Nephron progenitor cell (in vitro differentiated cells): ENCODE measurements around the gene ZSCAN26.

Experiments
- DNase-seq: peaks from one replicate; pipeline ENCODE4 v3.0.0; 2021
- H3K27ac Mint-ChIP-seq: 2 replicates; pipeline ENCODE4 v1.8.0; 2021; ENCODE audit warnings: mild to moderate bottlenecking, moderate library complexity, mixed read lengths
- H3K27me3 Mint-ChIP-seq: 2 replicates; pipeline ENCODE4 v1.8.0; 2021; ENCODE audit warnings: mild to moderate bottlenecking, low read depth, mixed read lengths; ENCODE audit not compliant: poor library complexity
- H3K36me3 Mint-ChIP-seq: 2 replicates; pipeline ENCODE4 v1.8.0; 2021; ENCODE audit warnings: low read depth, mixed read lengths
- H3K4me1 Mint-ChIP-seq: 2 replicates; pipeline ENCODE4 v1.8.0; 2021; ENCODE audit warnings: mixed read lengths
- H3K4me3 Mint-ChIP-seq: 2 replicates; pipeline ENCODE4 v1.8.0; 2021; ENCODE audit warnings: mild to moderate bottlenecking, moderate library complexity, mixed read lengths
- H3K9me3 Mint-ChIP-seq: 2 replicates; pipeline ENCODE4 v1.8.0; 2021; ENCODE audit warnings: mild to moderate bottlenecking, moderate library complexity, mixed read lengths
- CTCF ChIP-seq: fragments of 200-600 bp; sonication (generic); IDR thresholded peaks from 2 replicates; pipeline ENCODE4 v1.5.0; 2021; ENCODE audit warnings: antibody characterized with exemption

ZSCAN26 gene

GRCh38 chr6:28280595-28281287, 13.8 kb downstream of the ZSCAN26 start:
- Mint-ChIP-seq H3K4me3 (peak overlapping the region; percentile 97), H3K27ac (no peak overlapping the region)
- no peak for DNase-seq

GRCh38 chr6:28281288-28282064, 14.5 kb downstream of the ZSCAN26 start, which contains the start of gene PGBD1:
Gene PGBD1, plus strand, starts transcription at chr6:28281572. Its CDS starts 2,242 bp downstream, at chr6:28283814.
- H3K27me3 Mint-ChIP-seq: no peaks in the 10 kb centered on the region
- TF ChIP-seq CTCF: no peak
- H3K36me3 Mint-ChIP-seq: peaks cover 53% of the 10 kb centered on the region
- peak; percentile 88 for DNase-seq
- peaks cover 23% of the 10 kb centered on the region for H3K4me1 Mint-ChIP-seq
- H3K9me3 Mint-ChIP-seq: no peaks in the 10 kb centered on the region
- no peak within 1 kb of the TSS for H3K27ac Mint-ChIP-seq
- peak within 1 kb of the TSS; percentile 97 for H3K4me3 Mint-ChIP-seq

More at GRCh38 chr6:28280595-28281287, 13.8 kb downstream of the ZSCAN26 start:
- Mint-ChIP-seq H3K4me1 (peaks cover 23% of the 10 kb centered on the region), H3K36me3 (peaks cover 53% of the 10 kb centered on the region), H3K9me3 (no peaks in the 10 kb centered on the region), H3K27me3 (no peaks in the 10 kb centered on the region)
- TF ChIP-seq CTCF: no peak

- TF ChIP-seq CTCF: no peak
- no peak overlapping the region for H3K27ac Mint-ChIP-seq
These were observed 16.0 kb downstream of the ZSCAN26 start for GRCh38 chr6:28282926-28283325.

GRCh38 chr6:28291573-28291972, 24.6 kb downstream of the ZSCAN26 start:
- Mint-ChIP-seq H3K4me3 (no peak overlapping the region), H3K9me3 (peaks cover 36% of the 10 kb centered on the region), H3K4me1 (no peaks in the 10 kb centered on the region), H3K36me3 (peaks cover 82% of the 10 kb centered on the region), H3K27me3 (peaks cover 2% of the 10 kb centered on the region), H3K27ac (no peak overlapping the region)
- DNase-seq: no peak
- TF ChIP-seq CTCF: no peak

More at GRCh38 chr6:28282926-28283325, 16.0 kb downstream of the ZSCAN26 start:
- Mint-ChIP-seq H3K27me3 (no peaks in the 10 kb centered on the region), H3K36me3 (peaks cover 57% of the 10 kb centered on the region), H3K4me1 (peaks cover 23% of the 10 kb centered on the region), H3K9me3 (peaks cover 2% of the 10 kb centered on the region), H3K4me3 (peak overlapping the region; percentile 97)
- no peak for DNase-seq

GRCh38 chr6:28295326-28295725, 28.4 kb downstream of the ZSCAN26 start:
- TF ChIP-seq CTCF: no peak
- Mint-ChIP-seq H3K4me1 (no peaks in the 10 kb centered on the region), H3K27me3 (peaks cover 5% of the 10 kb centered on the region), H3K4me3 (no peak overlapping the region), H3K27ac (no peak overlapping the region), H3K9me3 (peaks cover 18% of the 10 kb centered on the region), H3K36me3 (peaks cover 71% of the 10 kb centered on the region)
- DNase-seq: no peak
